ENCODE measurements around the gene CD40LG. TPM values are rescaled to one million over a fixed set of nuclear protein-coding genes. Genes with fewer than 3 reads are reported as not detected.

Gene CD40LG
- polyA plus RNA-seq, 1 donor (not counting 4 experiments of a cell fraction or from before 2014, with no cell fraction given), result not detected

- FAIRE-seq, result no peak
- H4K20me1 ChIP-seq (ENCODE audit: control insufficient read depth, extremely low read depth, insufficient read depth, low read length), result no peaks in the 10 kb centered on the region
- dilution Hi-C loops (cut with MboI; ENCODE audit: extremely low pct_ligation_motif_present, low sequenced_read_pairs), result no loop called here
Measured at GRCh38 chrX:136660896-136661295, 12.9 kb downstream of the CD40LG start.

GRCh38 chrX:136662104-136662503, 14.1 kb downstream of the CD40LG start:
- dilution Hi-C loops (cut with MboI; ENCODE audit: extremely low pct_ligation_motif_present, low sequenced_read_pairs), result no loop called here
- no peak for FAIRE-seq

More at GRCh38 chrX:136660896-136661295, 12.9 kb downstream of the CD40LG start:
- no peaks in the 10 kb centered on the region for H3K9me1 ChIP-seq (ENCODE audit: control insufficient read depth, extremely low read depth, insufficient read depth, low read length)
- H2AFZ ChIP-seq (ENCODE audit: control insufficient read depth, low read length), result no peak overlapping the region
- no peaks in the 10 kb centered on the region for H3K9me3 ChIP-seq (ENCODE audit: control insufficient read depth, low read depth, low read length)
- no peak for DNase-seq (ENCODE audit: low read depth, low spot score)
- no peak overlapping the region for H3K4me2 ChIP-seq (ENCODE audit: control insufficient read depth, extremely low read depth, insufficient read depth, low read depth, low read length)
- H3K4me1 ChIP-seq (ENCODE audit: control insufficient read depth, extremely low read depth, insufficient read depth, low read length), result no peaks in the 10 kb centered on the region
- H3K27ac ChIP-seq (ENCODE audit: control insufficient read depth, insufficient read depth, low read length), result no peak overlapping the region
- H3K36me3 ChIP-seq (ENCODE audit: control insufficient read depth in 2 of 2, extremely low read depth in 1 of 2, insufficient read depth in 2 of 2, low read length in 2 of 2), result no peaks in the 10 kb centered on the region
- H3K4me3 ChIP-seq (ENCODE audit: control insufficient read depth in 2 of 3, extremely low read depth in 1 of 3, insufficient read depth in 2 of 3, low read depth in 1 of 3, low read length in 3 of 3), result no peak overlapping the region
- TF ChIP-seq CTCF (optimal IDR thresholded peaks at IDR 0.05 in 1 of 3, IDR thresholded peaks at IDR 0.05 in 1 of 3, conservative IDR thresholded peaks at IDR 0.05 in 1 of 3; ENCODE audit: extremely low read depth in 1 of 3, insufficient read depth in 2 of 3, low read length in 3 of 3), result no peak
- no peak for TF ChIP-seq EZH2 (IDR thresholded peaks at IDR 0.05; ENCODE audit: low read length)
- H3K9ac ChIP-seq (ENCODE audit: control insufficient read depth, extremely low read depth, insufficient read depth, low read length), result no peak overlapping the region
- H3K27me3 ChIP-seq (ENCODE audit: control insufficient read depth, extremely low read depth, insufficient read depth, low read length), result no peaks in the 10 kb centered on the region
- no peaks in the 10 kb centered on the region for H3K79me2 ChIP-seq (ENCODE audit: control insufficient read depth, insufficient read depth, low read length)

More at GRCh38 chrX:136662104-136662503, 14.1 kb downstream of the CD40LG start:
- no peak for DNase-seq (ENCODE audit: low read depth, low spot score)
- Histone ChIP-seq H3K36me3 (ENCODE audit: control insufficient read depth in 2 of 2, extremely low read depth in 1 of 2, insufficient read depth in 2 of 2, low read length in 2 of 2) (no peaks in the 10 kb centered on the region), H3K4me1 (ENCODE audit: control insufficient read depth, extremely low read depth, insufficient read depth, low read length) (no peaks in the 10 kb centered on the region), H2AFZ (ENCODE audit: control insufficient read depth, low read length) (no peak overlapping the region), H3K4me2 (ENCODE audit: control insufficient read depth, extremely low read depth, insufficient read depth, low read depth, low read length) (no peak overlapping the region), H3K9me1 (ENCODE audit: control insufficient read depth, extremely low read depth, insufficient read depth, low read length) (no peaks in the 10 kb centered on the region), H3K27ac (ENCODE audit: control insufficient read depth, insufficient read depth, low read length) (no peak overlapping the region), H3K79me2 (ENCODE audit: control insufficient read depth, insufficient read depth, low read length) (no peaks in the 10 kb centered on the region), H3K27me3 (ENCODE audit: control insufficient read depth, extremely low read depth, insufficient read depth, low read length) (no peaks in the 10 kb centered on the region), H3K4me3 (ENCODE audit: control insufficient read depth in 2 of 3, extremely low read depth in 1 of 3, insufficient read depth in 2 of 3, low read depth in 1 of 3, low read length in 3 of 3) (no peak overlapping the region), H3K9ac (ENCODE audit: control insufficient read depth, extremely low read depth, insufficient read depth, low read length) (no peak overlapping the region), H3K9me3 (ENCODE audit: control insufficient read depth, low read depth, low read length) (no peaks in the 10 kb centered on the region), H4K20me1 (ENCODE audit: control insufficient read depth, extremely low read depth, insufficient read depth, low read length) (no peaks in the 10 kb centered on the region)
- TF ChIP-seq CTCF (optimal IDR thresholded peaks at IDR 0.05 in 1 of 3, IDR thresholded peaks at IDR 0.05 in 1 of 3, conservative IDR thresholded peaks at IDR 0.05 in 1 of 3; ENCODE audit: extremely low read depth in 1 of 3, insufficient read depth in 2 of 3, low read length in 3 of 3), result no peak
- no peak for TF ChIP-seq EZH2 (IDR thresholded peaks at IDR 0.05; ENCODE audit: low read length)

Measured in keratinocyte (primary cell).